ENCODE data around the gene ZNF334.

ZNF334 gene

DNA sequence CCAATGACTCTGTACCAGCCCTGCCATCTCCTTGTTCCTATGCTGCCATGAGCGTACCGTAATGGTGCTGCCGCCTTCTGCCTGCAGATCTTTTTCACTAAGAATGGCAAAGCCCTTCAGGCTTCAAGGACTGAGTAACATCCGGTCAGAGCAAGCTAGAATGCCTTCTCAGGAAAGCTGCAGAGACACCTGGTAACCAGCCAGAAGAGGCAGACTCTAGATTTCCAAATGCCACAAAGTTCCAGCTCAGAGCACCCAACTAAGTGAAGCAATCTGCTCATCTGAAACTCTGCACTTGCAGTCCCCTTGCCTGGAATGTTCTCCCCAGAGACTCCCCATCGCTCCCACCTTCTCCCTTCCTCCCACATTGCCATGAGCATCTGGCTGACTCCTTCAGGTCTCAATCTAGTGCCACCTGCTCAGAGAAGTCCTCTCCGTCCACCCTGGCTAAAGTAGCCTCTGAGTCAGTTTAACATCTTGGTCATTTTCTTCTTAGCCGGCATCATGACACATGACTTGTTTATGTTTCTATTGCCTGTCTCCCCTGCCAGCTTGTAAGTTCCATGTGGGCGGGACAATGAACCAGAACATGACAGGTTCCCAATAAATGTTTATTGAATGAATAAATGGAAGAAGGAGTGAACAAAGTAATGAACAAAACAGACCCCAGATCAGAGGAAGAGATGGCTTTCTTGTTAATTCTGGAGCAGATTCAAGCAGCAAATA, 44.0 kb upstream of the ZNF334 start:
- peaks cover 7% of the 10 kb centered on the region for H3K27me3 ChIP-seq (ENCODE audit: control insufficient read depth, low read length)
- H3K9me3 ChIP-seq (ENCODE audit: control insufficient read depth, insufficient read depth, low read length) = no peaks in the 10 kb centered on the region
- H4K20me1 ChIP-seq (ENCODE audit: control insufficient read depth, insufficient read depth, low read depth, low read length) = no peaks in the 10 kb centered on the region
- H3K4me2 ChIP-seq (ENCODE audit: low read length) = no peak overlapping the region
- no peaks in the 10 kb centered on the region for H3K36me3 ChIP-seq (ENCODE audit: control insufficient read depth, low read length)
- H3K4me1 ChIP-seq (ENCODE audit: control insufficient read depth, low read length) = peaks cover 12% of the 10 kb centered on the region
- no peaks in the 10 kb centered on the region for H3K9me2 ChIP-seq (replicated peaks; ENCODE audit: control insufficient read depth, low read length)
- no peak overlapping the region for H3K27ac ChIP-seq (ENCODE audit: low read depth, low read length)
- H3F3A ChIP-seq (ENCODE audit: control insufficient read depth, insufficient read depth) = no peaks in the 10 kb centered on the region
- TF ChIP-seq EZH2phosphoT487 (IDR thresholded peaks at IDR 0.05; ENCODE audit: borderline replicate concordance, low read length) = no peak
- TF ChIP-seq, protein P1, sequence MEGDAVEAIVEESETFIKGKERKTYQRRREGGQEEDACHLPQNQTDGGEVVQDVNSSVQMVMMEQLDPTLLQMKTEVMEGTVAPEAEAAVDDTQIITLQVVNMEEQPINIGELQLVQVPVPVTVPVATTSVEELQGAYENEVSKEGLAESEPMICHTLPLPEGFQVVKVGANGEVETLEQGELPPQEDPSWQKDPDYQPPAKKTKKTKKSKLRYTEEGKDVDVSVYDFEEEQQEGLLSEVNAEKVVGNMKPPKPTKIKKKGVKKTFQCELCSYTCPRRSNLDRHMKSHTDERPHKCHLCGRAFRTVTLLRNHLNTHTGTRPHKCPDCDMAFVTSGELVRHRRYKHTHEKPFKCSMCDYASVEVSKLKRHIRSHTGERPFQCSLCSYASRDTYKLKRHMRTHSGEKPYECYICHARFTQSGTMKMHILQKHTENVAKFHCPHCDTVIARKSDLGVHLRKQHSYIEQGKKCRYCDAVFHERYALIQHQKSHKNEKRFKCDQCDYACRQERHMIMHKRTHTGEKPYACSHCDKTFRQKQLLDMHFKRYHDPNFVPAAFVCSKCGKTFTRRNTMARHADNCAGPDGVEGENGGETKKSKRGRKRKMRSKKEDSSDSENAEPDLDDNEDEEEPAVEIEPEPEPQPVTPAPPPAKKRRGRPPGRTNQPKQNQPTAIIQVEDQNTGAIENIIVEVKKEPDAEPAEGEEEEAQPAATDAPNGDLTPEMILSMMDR (IDR thresholded peaks at IDR 0.05; ENCODE audit: low read depth, low read length, poor library complexity, severe bottlenecking) = no peak
- H3K79me2 ChIP-seq (ENCODE audit: control insufficient read depth, low read length) = no peaks in the 10 kb centered on the region
- H3K4me3 ChIP-seq (ENCODE audit: low read length) = no peak overlapping the region

GRCh38 chr20:46555370-46555956, 42.1 kb upstream of the ZNF334 start:
- Histone ChIP-seq H3K9me2 (replicated peaks; ENCODE audit: control insufficient read depth, low read length) (no peaks in the 10 kb centered on the region), H3F3A (ENCODE audit: control insufficient read depth, insufficient read depth) (no peaks in the 10 kb centered on the region), H3K4me3 (ENCODE audit: low read length) (no peak overlapping the region), H3K4me2 (ENCODE audit: low read length) (no peak overlapping the region), H3K79me2 (ENCODE audit: control insufficient read depth, low read length) (no peaks in the 10 kb centered on the region), H3K9me3 (ENCODE audit: control insufficient read depth, insufficient read depth, low read length) (no peaks in the 10 kb centered on the region), H3K27ac (ENCODE audit: low read depth, low read length) (no peak overlapping the region), H3K27me3 (ENCODE audit: control insufficient read depth, low read length) (peaks cover 7% of the 10 kb centered on the region), H3K36me3 (ENCODE audit: control insufficient read depth, low read length) (no peaks in the 10 kb centered on the region), H4K20me1 (ENCODE audit: control insufficient read depth, insufficient read depth, low read depth, low read length) (no peaks in the 10 kb centered on the region), H3K4me1 (ENCODE audit: control insufficient read depth, low read length) (peaks cover 8% of the 10 kb centered on the region)
- TF ChIP-seq, protein P1 (IDR thresholded peaks at IDR 0.05; ENCODE audit: low read depth, low read length, poor library complexity, severe bottlenecking) = no peak
- no peak for TF ChIP-seq EZH2phosphoT487 (IDR thresholded peaks at IDR 0.05; ENCODE audit: borderline replicate concordance, low read length)

DNA sequence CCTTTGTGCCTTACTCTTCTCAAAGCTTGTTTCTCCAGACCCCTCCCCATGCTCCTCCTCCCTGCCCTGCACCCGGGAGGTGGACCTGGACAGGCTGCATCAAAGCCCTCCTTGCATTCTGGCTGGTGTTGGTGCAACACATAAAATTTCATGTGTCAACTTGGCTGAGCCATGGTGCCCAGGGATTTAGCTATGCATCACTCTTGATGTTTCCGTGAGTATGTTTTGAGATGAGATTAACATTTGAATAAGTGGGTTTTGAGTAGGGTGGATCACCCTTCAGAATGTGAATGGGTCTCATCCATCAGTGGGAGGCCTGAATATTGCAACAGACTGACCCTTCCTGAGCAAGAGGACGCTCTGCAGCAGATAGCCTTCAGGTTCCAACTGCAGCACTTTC, 41.5 kb upstream of the ZNF334 start:
- H3K27me3 ChIP-seq (ENCODE audit: control insufficient read depth, low read length) = peaks cover 7% of the 10 kb centered on the region
- H3K79me2 ChIP-seq (ENCODE audit: control insufficient read depth, low read length) = no peaks in the 10 kb centered on the region
- no peaks in the 10 kb centered on the region for H3F3A ChIP-seq (ENCODE audit: control insufficient read depth, insufficient read depth)
- no peaks in the 10 kb centered on the region for H3K36me3 ChIP-seq (ENCODE audit: control insufficient read depth, low read length)
- no peak overlapping the region for H3K27ac ChIP-seq (ENCODE audit: low read depth, low read length)
- peaks cover 8% of the 10 kb centered on the region for H3K4me1 ChIP-seq (ENCODE audit: control insufficient read depth, low read length)
- H4K20me1 ChIP-seq (ENCODE audit: control insufficient read depth, insufficient read depth, low read depth, low read length) = no peaks in the 10 kb centered on the region
- no peaks in the 10 kb centered on the region for H3K9me2 ChIP-seq (replicated peaks; ENCODE audit: control insufficient read depth, low read length)
- H3K4me3 ChIP-seq (ENCODE audit: low read length) = no peak overlapping the region
- no peak overlapping the region for H3K4me2 ChIP-seq (ENCODE audit: low read length)
- no peaks in the 10 kb centered on the region for H3K9me3 ChIP-seq (ENCODE audit: control insufficient read depth, insufficient read depth, low read length)
- TF ChIP-seq EZH2phosphoT487 (IDR thresholded peaks at IDR 0.05; ENCODE audit: borderline replicate concordance, low read length) = no peak

GRCh38 chr20:46553926-46554325, 40.6 kb upstream of the ZNF334 start:
- Histone ChIP-seq H3K27ac (ENCODE audit: low read depth, low read length) (no peak overlapping the region), H3K4me3 (ENCODE audit: low read length) (no peak overlapping the region), H3K36me3 (ENCODE audit: control insufficient read depth, low read length) (no peaks in the 10 kb centered on the region), H3F3A (ENCODE audit: control insufficient read depth, insufficient read depth) (no peaks in the 10 kb centered on the region), H4K20me1 (ENCODE audit: control insufficient read depth, insufficient read depth, low read depth, low read length) (no peaks in the 10 kb centered on the region), H3K4me2 (ENCODE audit: low read length) (no peak overlapping the region), H3K27me3 (ENCODE audit: control insufficient read depth, low read length) (peaks cover 7% of the 10 kb centered on the region), H3K79me2 (ENCODE audit: control insufficient read depth, low read length) (no peaks in the 10 kb centered on the region), H3K9me3 (ENCODE audit: control insufficient read depth, insufficient read depth, low read length) (no peaks in the 10 kb centered on the region), H3K4me1 (ENCODE audit: control insufficient read depth, low read length) (peaks cover 8% of the 10 kb centered on the region), H3K9me2 (replicated peaks; ENCODE audit: control insufficient read depth, low read length) (no peaks in the 10 kb centered on the region)
- TF ChIP-seq, protein P1 (IDR thresholded peaks at IDR 0.05; ENCODE audit: low read depth, low read length, poor library complexity, severe bottlenecking) = no peak
- TF ChIP-seq EZH2phosphoT487 (IDR thresholded peaks at IDR 0.05; ENCODE audit: borderline replicate concordance, low read length) = no peak
